ENCODE measurements around the gene TBXAS1.

The TBXAS1 gene

DNA sequence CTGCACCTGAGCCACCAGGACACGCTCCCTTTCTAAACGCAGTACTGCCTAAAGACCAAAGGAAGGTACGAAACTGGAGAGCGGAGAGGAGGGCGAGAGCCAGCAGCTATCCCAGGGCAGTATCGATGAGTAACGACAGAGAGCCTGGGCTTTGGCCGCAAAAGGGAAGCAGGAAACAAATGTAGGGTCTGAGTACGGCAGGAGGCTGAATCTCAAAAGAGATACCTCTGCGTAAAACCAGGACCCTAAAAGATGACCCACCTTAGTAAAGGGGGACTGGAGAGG, 213.3 kb downstream of the TBXAS1 start:
- no peak for DNase-seq (ENCODE audit: low spot score)
- TF ChIP-seq, protein P1, sequence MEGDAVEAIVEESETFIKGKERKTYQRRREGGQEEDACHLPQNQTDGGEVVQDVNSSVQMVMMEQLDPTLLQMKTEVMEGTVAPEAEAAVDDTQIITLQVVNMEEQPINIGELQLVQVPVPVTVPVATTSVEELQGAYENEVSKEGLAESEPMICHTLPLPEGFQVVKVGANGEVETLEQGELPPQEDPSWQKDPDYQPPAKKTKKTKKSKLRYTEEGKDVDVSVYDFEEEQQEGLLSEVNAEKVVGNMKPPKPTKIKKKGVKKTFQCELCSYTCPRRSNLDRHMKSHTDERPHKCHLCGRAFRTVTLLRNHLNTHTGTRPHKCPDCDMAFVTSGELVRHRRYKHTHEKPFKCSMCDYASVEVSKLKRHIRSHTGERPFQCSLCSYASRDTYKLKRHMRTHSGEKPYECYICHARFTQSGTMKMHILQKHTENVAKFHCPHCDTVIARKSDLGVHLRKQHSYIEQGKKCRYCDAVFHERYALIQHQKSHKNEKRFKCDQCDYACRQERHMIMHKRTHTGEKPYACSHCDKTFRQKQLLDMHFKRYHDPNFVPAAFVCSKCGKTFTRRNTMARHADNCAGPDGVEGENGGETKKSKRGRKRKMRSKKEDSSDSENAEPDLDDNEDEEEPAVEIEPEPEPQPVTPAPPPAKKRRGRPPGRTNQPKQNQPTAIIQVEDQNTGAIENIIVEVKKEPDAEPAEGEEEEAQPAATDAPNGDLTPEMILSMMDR (IDR thresholded peaks at IDR 0.05; ENCODE audit: extremely low read depth, insufficient read depth, missing control alignments), result no peak
- in situ Hi-C loops (cut with MboI; ENCODE audit: low pct_unique_long_range_greater_than_20kb, low sequenced_read_pairs, unreplicated experiment), result no loop called here

DNA sequence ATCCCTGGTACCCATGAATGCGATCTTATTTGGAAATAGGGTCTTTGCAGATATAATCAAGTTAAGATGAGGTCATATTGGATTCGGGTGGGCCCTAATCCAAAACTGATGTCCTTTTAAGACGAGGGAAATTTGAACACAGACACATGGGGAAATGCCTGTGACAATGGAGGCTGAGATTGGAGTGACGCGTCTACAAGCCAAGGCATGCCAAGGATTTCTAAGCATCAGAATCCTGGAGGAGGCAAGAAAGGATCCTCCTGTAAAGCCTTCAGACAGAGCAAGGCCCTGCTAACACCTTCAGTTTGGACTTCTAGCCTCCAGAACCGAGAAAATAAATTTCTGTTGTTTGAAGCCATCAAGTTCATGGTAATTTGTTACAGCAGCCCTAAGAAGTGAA, 215.2 kb downstream of the TBXAS1 start:
- TF ChIP-seq, protein P1 (IDR thresholded peaks at IDR 0.05; ENCODE audit: extremely low read depth, insufficient read depth, missing control alignments), result no peak
- in situ Hi-C loops (cut with MboI; ENCODE audit: low pct_unique_long_range_greater_than_20kb, low sequenced_read_pairs, unreplicated experiment), result no loop called here
- DNase-seq (ENCODE audit: low spot score), result no peak

DNA sequence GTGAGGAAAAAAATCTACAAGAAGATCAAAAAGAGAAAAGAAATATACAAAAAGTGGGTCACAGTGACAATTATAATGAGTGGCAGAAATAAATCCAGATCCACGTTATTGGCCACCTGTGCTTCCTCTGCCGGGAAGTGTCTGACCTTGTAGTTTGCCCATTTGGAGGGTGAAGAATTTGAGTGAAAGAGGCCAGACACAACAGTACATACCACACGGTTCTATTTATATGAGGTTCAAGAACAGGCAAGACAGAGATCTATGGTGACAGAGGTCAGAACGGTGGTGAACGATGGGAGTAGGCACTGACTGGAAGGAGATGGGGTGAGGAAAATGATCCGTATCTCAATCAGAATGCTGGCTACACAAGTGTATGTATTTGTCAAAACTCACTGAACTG, 216.6 kb downstream of the TBXAS1 start:
- no peak for DNase-seq (ENCODE audit: low spot score)
- in situ Hi-C loops (cut with MboI; ENCODE audit: low pct_unique_long_range_greater_than_20kb, low sequenced_read_pairs, unreplicated experiment), result no loop called here
- TF ChIP-seq, protein P1 (IDR thresholded peaks at IDR 0.05; ENCODE audit: extremely low read depth, insufficient read depth, missing control alignments), result no peak

DNA sequence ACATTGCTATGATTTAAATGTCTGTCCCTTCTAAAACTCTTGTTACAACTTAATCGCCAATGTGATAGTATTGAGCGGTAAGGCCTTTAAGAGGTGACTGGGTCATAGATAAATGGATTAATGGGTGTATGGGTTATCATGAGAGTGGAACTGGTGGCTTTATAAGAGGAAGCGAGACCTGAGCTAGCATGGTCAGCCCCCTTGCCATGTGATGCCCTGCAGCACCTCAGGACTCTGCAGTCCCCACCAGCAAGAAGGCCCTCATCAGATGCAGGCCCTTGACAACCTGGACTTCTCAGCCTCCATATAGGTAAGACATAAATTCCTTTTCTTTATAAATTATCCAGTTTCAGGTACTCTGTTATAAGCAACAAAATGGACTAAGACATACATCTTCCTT, 218.1 kb downstream of the TBXAS1 start:
- in situ Hi-C loops (cut with MboI; ENCODE audit: low pct_unique_long_range_greater_than_20kb, low sequenced_read_pairs, unreplicated experiment), result no loop called here
- TF ChIP-seq, protein P1 (IDR thresholded peaks at IDR 0.05; ENCODE audit: extremely low read depth, insufficient read depth, missing control alignments), result no peak
- no peak for DNase-seq (ENCODE audit: low spot score)

DNA sequence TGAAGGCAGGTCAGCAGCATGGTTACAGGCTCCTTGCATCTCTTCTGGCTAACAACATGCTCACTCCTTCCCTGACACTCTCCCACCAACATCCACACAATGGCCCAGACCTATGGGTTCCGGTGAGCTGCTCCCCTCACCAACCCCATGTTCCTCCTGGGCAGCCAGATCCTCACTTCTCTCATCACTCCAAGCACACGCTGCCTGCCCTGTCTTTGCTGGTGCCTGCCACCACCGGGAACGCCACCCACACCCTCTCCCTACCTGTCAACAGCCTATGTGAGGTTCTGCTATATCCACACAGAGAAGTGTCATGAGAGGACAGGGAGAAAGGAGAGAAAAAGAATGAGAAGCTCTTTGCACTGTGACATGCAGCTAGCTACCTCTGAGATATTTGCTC, 219.1 kb downstream of the TBXAS1 start:
- DNase-seq (ENCODE audit: low spot score), result no peak
- in situ Hi-C loops (cut with MboI; ENCODE audit: low pct_unique_long_range_greater_than_20kb, low sequenced_read_pairs, unreplicated experiment), result no loop called here
- TF ChIP-seq, protein P1 (IDR thresholded peaks at IDR 0.05; ENCODE audit: extremely low read depth, insufficient read depth, missing control alignments), result no peak

DNA sequence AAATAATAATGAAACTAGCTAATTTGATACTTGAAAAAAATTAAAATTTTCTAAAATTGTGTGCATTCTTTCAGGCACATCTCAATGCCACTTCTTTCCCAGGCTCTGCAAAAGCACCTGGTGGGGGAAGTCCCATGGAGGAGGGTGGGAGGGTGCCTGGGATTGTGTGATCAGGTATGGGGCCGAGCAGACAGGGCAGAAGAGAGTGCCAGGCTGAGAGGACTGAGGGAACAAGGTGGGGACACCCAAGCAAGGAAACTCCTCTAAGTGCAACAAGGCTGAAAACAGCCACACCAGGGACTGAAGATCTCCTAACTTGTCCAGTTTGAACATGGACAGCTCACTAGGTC, 219.9 kb downstream of the TBXAS1 start:
- TF ChIP-seq, protein P1 (IDR thresholded peaks at IDR 0.05; ENCODE audit: extremely low read depth, insufficient read depth, missing control alignments), result no peak
- in situ Hi-C loops (cut with MboI; ENCODE audit: low pct_unique_long_range_greater_than_20kb, low sequenced_read_pairs, unreplicated experiment), result no loop called here
- no peak for DNase-seq (ENCODE audit: low spot score)

DNA sequence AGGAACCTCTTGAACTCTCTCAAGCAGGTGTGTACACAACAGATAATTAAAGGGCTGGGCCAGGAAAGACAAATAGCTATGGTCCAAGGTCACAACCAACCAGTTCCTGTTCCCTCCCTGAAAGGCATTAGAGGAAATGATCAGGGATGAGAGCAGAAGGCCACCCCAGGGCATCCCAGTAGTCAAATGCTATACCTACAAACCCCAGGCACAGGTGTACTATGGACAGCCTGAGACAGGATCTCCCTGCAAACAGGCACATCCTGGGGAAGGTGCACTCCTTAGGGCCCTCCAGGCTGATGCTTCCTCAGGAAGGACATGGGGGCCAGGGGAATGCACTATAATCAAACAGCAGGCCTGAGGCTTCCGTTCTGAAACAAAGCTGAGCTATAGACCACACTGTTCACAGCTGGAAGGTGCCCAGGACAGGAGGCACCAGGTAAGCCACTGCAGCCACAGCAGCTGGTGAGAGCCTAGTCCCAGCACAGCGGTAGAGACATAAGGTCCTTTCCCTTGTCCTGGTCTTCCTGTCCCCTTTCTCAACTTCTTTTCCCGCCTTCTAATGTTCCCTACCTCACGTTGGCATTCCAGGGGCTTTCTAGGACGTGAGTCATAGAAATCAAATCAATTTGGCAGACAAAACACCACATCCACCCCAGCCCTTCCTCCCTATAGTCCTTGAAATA, 220.4 kb downstream of the TBXAS1 start:
- TF ChIP-seq, protein P1 (IDR thresholded peaks at IDR 0.05; ENCODE audit: extremely low read depth, insufficient read depth, missing control alignments), result no peak
- in situ Hi-C loops (cut with MboI; ENCODE audit: low pct_unique_long_range_greater_than_20kb, low sequenced_read_pairs, unreplicated experiment), result no loop called here
- DNase-seq (ENCODE audit: low spot score), result no peak

Data from GM13977 (cell line).